H1 (cell line): Measurements from ENCODE around the gene CCDC124. TPM values are rescaled to one million over a fixed set of nuclear protein-coding genes. Genes with fewer than 3 reads are reported as not detected.
A peak's percentile ranks its signal among the peaks of the same experiment; 100 is the strongest.

Experiments
- BRCA1 ChIP-seq: IDR thresholded peaks from 2 replicates; pipeline ENCODE4 v1.6.1; 2012; ENCODE audit warnings: low read depth, low read length, improper control_type of control experiment
- CEBPB ChIP-seq: IDR thresholded peaks from 2 replicates; pipeline ENCODE4 v1.6.1; 2012; ENCODE audit warnings: low read depth, low read length
- HDAC6 ChIP-seq: IDR thresholded peaks from one replicate; pipeline ENCODE4 v1.7.1; 2012; ENCODE audit warnings: low read depth, mild to moderate bottlenecking, inconsistent platforms, low read length, moderate library complexity
- MAFK ChIP-seq: IDR thresholded peaks from 2 replicates; pipeline ENCODE4 v1.6.1; 2012; ENCODE audit warnings: low read depth, mild to moderate bottlenecking, improper control_type of control experiment, low read length
- SIN3A ChIP-seq, 2 experiments: IDR thresholded peaks in 1 of 2; conservative IDR thresholded peaks in 1 of 2; 2 replicates each; pipeline ENCODE4 v1.6.1; 2011 to 2012; ENCODE audit warnings: low read length in 2 of 2, improper control_type of control experiment in 1 of 2, low read depth in 1 of 2, mild to moderate bottlenecking in 1 of 2
- SP4 ChIP-seq: IDR thresholded peaks from 2 replicates; pipeline ENCODE4 v1.6.1; 2012; ENCODE audit warnings: low read length, inconsistent platforms
- SRF ChIP-seq: IDR thresholded peaks from 2 replicates; pipeline ENCODE4 v1.6.1; 2011; ENCODE audit warnings: mild to moderate bottlenecking, low read depth, low read length, moderate library complexity
- polyA plus RNA-seq, 7 experiments: library from polyadenylated mRNA; depleted of rRNA in 3 of 7; stranded (reverse) in 5 of 7; unstranded in 2 of 7; fragments of >200 nt in 5 of 7; fragments of 200-250 nt in 2 of 7; gene quantifications; 1 replicate in 5 of 7; 2 replicates in 1 of 7; 4 replicates in 1 of 7; pipeline versions ENCODE4 v1.2.1 to v1.2.3, GENCODE V29; 2011 to 2013; ENCODE audit warnings: missing spikeins in 2 of 7, mixed read lengths in 2 of 7
- total RNA-seq: library from RNA; stranded (reverse); fragmentation: NEBNext Ultra II Directional; extraction: Animal tissue kit (Norgen Biotek cat#: 25700); gene quantifications from 2 replicates; pipeline ENCODE4 v1.2.1, GENCODE V29; 2021
- TF ChIP-seq, protein P1 (sequence below): IDR thresholded peaks from 2 replicates; pipeline ENCODE4 v1.6.1; 2011; ENCODE audit warnings: low read depth, mild to moderate bottlenecking, low read length; ENCODE audit not compliant: insufficient read depth
- TF ChIP-seq, protein P2 (sequence below): fragments of 300-600 bp; sonication (generic); IDR thresholded peaks from 2 replicates; pipeline ENCODE4 v1.7.1; 2012; ENCODE audit warnings: low read length, moderate library complexity, mild to moderate bottlenecking, inconsistent platforms; ENCODE audit not compliant: insufficient replicate concordance

The CCDC124 gene
- total and polyA plus RNA-seq, 2 of the 8 experiments (the other 6 are each of a cell fraction or from before 2014, with no cell fraction given): 95.2 to 103 TPM

DNA sequence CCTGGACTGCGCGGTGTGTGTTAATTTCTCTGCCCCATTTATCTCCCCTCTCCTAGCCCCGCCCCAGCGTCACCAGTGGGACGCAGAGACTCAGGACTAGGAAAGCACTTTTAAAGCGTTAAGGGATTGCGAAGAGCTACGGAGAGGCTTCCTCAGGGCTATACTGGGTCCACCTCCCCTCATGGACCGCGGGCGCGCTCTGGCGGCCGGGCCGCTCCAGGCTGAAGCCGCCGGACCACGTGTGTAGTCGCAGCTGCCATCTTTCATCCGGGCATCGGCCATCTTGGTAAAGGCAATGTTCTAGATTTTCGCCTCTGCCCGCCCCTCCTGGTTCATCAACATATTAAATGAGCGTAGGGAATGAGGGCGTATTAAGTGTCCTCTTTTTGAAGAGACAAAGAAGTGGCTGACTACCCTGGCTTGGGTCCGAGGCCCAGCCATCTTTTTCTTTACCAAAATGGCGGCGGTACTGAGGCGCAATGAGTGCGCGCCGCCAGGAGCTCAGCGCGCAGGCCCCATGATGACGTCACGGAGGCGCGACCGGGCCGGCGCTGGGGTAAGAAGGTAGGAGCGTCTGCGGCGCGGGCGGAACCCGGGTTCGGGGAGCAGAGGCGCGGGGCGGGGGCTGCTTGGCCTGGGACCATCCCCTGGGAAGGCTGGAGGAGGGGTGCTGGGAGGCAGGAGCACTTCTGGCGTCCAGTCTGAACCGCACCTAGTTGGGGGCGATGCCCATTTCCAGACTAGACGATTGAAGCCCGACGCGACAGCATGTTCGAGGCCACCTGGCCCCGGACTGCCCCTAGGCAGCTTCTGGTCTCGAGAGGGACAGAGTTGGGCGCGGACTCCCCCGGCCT, at the start of gene CCDC124 (continued):
- TF ChIP-seq SRF (peak; percentile 86), SIN3A (conservative IDR thresholded peaks at IDR 0.05 in 1 of 2, IDR thresholded peaks at IDR 0.05 in 1 of 2; ENCODE audit: low read depth in 1 of 2, low read length in 2 of 2) (peak in 1 of 2 experiments; percentile 87; a peak in 2 of 4 replicates), SP4 (no peak), CEBPB (0 out of 2 replicates have a peak, but pooled peaks have one; percentile 15), BRCA1 (peak; percentile 51; the same call in 1 of the 2 replicates), HDAC6 (no peak), MAFK (no peak)
- TF ChIP-seq, protein P1, sequence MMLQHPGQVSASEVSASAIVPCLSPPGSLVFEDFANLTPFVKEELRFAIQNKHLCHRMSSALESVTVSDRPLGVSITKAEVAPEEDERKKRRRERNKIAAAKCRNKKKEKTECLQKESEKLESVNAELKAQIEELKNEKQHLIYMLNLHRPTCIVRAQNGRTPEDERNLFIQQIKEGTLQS: peak; percentile 96
- TF ChIP-seq, protein P2, sequence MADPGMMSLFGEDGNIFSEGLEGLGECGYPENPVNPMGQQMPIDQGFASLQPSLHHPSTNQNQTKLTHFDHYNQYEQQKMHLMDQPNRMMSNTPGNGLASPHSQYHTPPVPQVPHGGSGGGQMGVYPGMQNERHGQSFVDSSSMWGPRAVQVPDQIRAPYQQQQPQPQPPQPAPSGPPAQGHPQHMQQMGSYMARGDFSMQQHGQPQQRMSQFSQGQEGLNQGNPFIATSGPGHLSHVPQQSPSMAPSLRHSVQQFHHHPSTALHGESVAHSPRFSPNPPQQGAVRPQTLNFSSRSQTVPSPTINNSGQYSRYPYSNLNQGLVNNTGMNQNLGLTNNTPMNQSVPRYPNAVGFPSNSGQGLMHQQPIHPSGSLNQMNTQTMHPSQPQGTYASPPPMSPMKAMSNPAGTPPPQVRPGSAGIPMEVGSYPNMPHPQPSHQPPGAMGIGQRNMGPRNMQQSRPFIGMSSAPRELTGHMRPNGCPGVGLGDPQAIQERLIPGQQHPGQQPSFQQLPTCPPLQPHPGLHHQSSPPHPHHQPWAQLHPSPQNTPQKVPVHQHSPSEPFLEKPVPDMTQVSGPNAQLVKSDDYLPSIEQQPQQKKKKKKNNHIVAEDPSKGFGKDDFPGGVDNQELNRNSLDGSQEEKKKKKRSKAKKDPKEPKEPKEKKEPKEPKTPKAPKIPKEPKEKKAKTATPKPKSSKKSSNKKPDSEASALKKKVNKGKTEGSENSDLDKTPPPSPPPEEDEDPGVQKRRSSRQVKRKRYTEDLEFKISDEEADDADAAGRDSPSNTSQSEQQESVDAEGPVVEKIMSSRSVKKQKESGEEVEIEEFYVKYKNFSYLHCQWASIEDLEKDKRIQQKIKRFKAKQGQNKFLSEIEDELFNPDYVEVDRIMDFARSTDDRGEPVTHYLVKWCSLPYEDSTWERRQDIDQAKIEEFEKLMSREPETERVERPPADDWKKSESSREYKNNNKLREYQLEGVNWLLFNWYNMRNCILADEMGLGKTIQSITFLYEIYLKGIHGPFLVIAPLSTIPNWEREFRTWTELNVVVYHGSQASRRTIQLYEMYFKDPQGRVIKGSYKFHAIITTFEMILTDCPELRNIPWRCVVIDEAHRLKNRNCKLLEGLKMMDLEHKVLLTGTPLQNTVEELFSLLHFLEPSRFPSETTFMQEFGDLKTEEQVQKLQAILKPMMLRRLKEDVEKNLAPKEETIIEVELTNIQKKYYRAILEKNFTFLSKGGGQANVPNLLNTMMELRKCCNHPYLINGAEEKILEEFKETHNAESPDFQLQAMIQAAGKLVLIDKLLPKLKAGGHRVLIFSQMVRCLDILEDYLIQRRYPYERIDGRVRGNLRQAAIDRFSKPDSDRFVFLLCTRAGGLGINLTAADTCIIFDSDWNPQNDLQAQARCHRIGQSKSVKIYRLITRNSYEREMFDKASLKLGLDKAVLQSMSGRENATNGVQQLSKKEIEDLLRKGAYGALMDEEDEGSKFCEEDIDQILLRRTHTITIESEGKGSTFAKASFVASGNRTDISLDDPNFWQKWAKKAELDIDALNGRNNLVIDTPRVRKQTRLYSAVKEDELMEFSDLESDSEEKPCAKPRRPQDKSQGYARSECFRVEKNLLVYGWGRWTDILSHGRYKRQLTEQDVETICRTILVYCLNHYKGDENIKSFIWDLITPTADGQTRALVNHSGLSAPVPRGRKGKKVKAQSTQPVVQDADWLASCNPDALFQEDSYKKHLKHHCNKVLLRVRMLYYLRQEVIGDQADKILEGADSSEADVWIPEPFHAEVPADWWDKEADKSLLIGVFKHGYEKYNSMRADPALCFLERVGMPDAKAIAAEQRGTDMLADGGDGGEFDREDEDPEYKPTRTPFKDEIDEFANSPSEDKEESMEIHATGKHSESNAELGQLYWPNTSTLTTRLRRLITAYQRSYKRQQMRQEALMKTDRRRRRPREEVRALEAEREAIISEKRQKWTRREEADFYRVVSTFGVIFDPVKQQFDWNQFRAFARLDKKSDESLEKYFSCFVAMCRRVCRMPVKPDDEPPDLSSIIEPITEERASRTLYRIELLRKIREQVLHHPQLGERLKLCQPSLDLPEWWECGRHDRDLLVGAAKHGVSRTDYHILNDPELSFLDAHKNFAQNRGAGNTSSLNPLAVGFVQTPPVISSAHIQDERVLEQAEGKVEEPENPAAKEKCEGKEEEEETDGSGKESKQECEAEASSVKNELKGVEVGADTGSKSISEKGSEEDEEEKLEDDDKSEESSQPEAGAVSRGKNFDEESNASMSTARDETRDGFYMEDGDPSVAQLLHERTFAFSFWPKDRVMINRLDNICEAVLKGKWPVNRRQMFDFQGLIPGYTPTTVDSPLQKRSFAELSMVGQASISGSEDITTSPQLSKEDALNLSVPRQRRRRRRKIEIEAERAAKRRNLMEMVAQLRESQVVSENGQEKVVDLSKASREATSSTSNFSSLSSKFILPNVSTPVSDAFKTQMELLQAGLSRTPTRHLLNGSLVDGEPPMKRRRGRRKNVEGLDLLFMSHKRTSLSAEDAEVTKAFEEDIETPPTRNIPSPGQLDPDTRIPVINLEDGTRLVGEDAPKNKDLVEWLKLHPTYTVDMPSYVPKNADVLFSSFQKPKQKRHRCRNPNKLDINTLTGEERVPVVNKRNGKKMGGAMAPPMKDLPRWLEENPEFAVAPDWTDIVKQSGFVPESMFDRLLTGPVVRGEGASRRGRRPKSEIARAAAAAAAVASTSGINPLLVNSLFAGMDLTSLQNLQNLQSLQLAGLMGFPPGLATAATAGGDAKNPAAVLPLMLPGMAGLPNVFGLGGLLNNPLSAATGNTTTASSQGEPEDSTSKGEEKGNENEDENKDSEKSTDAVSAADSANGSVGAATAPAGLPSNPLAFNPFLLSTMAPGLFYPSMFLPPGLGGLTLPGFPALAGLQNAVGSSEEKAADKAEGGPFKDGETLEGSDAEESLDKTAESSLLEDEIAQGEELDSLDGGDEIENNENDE: no peak
